HEK293 (cell line): ENCODE data around the gene COX7A1.

Experiments
- CTCF ChIA-PET: fragments of 350-600 bp; formaldehyde crosslinking; extraction: SDS; loops from one replicate; lab custom pipeline; 2021; ENCODE audit warnings: antibody characterized with exemption; lab: Yijun Ruan, JAX
- POLR2A ChIA-PET: fragments of 300-600 bp; formaldehyde crosslinking; extraction: SDS; loops from one replicate; lab custom pipeline; 2020; ENCODE audit warnings: antibody characterized with exemption, inconsistent platforms; lab: Yijun Ruan, JAX
- H3K27ac ChIP-seq: fragments of 200-500 bp; sonication (Bioruptor generic); 2 replicates; pipeline ENCODE4 v1.5.1; 2014; ENCODE audit warnings: low read depth, low read length, control low read depth, inconsistent platforms; ENCODE audit errors: extremely low read depth
- H3K36me3 ChIP-seq, 2 experiments: fragments of 200-500 bp in 1 of 2; sonication (Bioruptor generic) in 1 of 2; 1 replicate in 1 of 2; 2 replicates in 1 of 2; pipeline ENCODE4 v1.5.1; 2014 to 2017; ENCODE audit warnings: inconsistent platforms in 2 of 2, low read length in 2 of 2; ENCODE audit not compliant: control insufficient read depth in 2 of 2, insufficient read depth in 1 of 2
- H3K4me1 ChIP-seq: fragments of 200-500 bp; sonication (Bioruptor generic); 2 replicates; pipeline ENCODE4 v1.5.1; 2014; ENCODE audit warnings: mild to moderate bottlenecking, low read length, inconsistent platforms; ENCODE audit not compliant: control insufficient read depth, insufficient read depth
- H3K4me3 ChIP-seq: 2 replicates; pipeline ENCODE4 v1.5.1; 2011; ENCODE audit warnings: low read depth, mild to moderate bottlenecking, control low read depth, low read length, moderate library complexity
- H3K9me3 ChIP-seq: fragments of 200-500 bp; sonication (Bioruptor generic); 2 replicates; pipeline ENCODE4 v1.5.1; 2014; ENCODE audit warnings: low read depth, low read length, inconsistent platforms; ENCODE audit not compliant: control insufficient read depth, insufficient read depth
- GLIS1 ChIP-seq: fragments of 450-650 bp; formaldehyde crosslinking; IDR thresholded peaks from 2 replicates; pipeline ENCODE4 v1.5.1; 2016; ENCODE audit warnings: missing biosample characterization, missing genetic modification characterization
- MEIS1 ChIP-seq: sonication (generic); formaldehyde crosslinking; IDR thresholded peaks from 2 replicates; pipeline ENCODE4 v1.8.1; 2022; ENCODE audit warnings: missing genetic modification reagents, mild to moderate bottlenecking, borderline replicate concordance
- OVOL3 ChIP-seq: fragments of 450-650 bp; formaldehyde crosslinking; IDR thresholded peaks from 2 replicates; pipeline ENCODE4 v1.5.1; 2016; ENCODE audit warnings: missing biosample characterization, missing genetic modification characterization
- RBAK ChIP-seq: fragments of 450-650 bp; formaldehyde crosslinking; IDR thresholded peaks from 2 replicates; pipeline ENCODE4 v1.5.1; 2016; ENCODE audit warnings: missing biosample characterization, missing genetic modification characterization
- SP3 ChIP-seq: fragments of 450-650 bp; formaldehyde crosslinking; IDR thresholded peaks from 2 replicates; pipeline ENCODE4 v1.5.1; 2016; ENCODE audit warnings: missing biosample characterization, missing genetic modification characterization
- ZBTB20 ChIP-seq: fragments of 450-650 bp; formaldehyde crosslinking; IDR thresholded peaks from 2 replicates; pipeline ENCODE4 v1.5.1; 2016; ENCODE audit warnings: missing biosample characterization, missing genetic modification characterization
- ZFP3 ChIP-seq: fragments of 450-650 bp; formaldehyde crosslinking; IDR thresholded peaks from 2 replicates; pipeline ENCODE4 v1.5.1; 2016; ENCODE audit warnings: low read depth, missing biosample characterization, missing genetic modification characterization
- ZFP37 ChIP-seq: fragments of 450-650 bp; formaldehyde crosslinking; IDR thresholded peaks from 2 replicates; pipeline ENCODE4 v1.5.1; 2016; ENCODE audit warnings: missing biosample characterization, missing genetic modification characterization
- ZNF266 ChIP-seq: fragments of 450-650 bp; formaldehyde crosslinking; IDR thresholded peaks from 2 replicates; pipeline ENCODE4 v1.5.1; 2016; ENCODE audit warnings: missing biosample characterization, missing genetic modification characterization, low read depth
- ZNF416 ChIP-seq: fragments of 450-650 bp; formaldehyde crosslinking; IDR thresholded peaks from 2 replicates; pipeline ENCODE4 v1.5.1; 2016; ENCODE audit warnings: missing biosample characterization, missing genetic modification characterization
- ZNF624 ChIP-seq: fragments of 450-650 bp; formaldehyde crosslinking; IDR thresholded peaks from 2 replicates; pipeline ENCODE4 v1.5.1; 2017; ENCODE audit warnings: missing biosample characterization, missing genetic modification characterization
- ZNF768 ChIP-seq: fragments of 450-650 bp; formaldehyde crosslinking; IDR thresholded peaks from 2 replicates; pipeline ENCODE4 v1.5.1; 2018; ENCODE audit warnings: missing biosample characterization, mild to moderate bottlenecking, missing genetic modification characterization
- TF ChIP-seq, protein P1 (sequence below): fragments of 450-650 bp; formaldehyde crosslinking; IDR thresholded peaks from 2 replicates; pipeline ENCODE4; 2016; ENCODE audit warnings: missing biosample characterization, missing genetic modification characterization
- TF ChIP-seq, protein P2 (sequence below): fragments of 450-650 bp; formaldehyde crosslinking; IDR thresholded peaks from 2 replicates; pipeline ENCODE4 v1.5.1; 2016; ENCODE audit warnings: missing biosample characterization, missing genetic modification characterization
- TF ChIP-seq, protein P3 (sequence below): fragments of 450-650 bp; formaldehyde crosslinking; IDR thresholded peaks from 2 replicates; pipeline ENCODE4 v1.5.1; 2017; ENCODE audit warnings: missing biosample characterization, missing genetic modification characterization
- TF ChIP-seq, protein P4 (sequence below): fragments of 450-650 bp; formaldehyde crosslinking; conservative IDR thresholded peaks from 2 replicates; pipeline ENCODE4 v1.5.1; 2016; ENCODE audit warnings: low read depth, missing biosample characterization, missing genetic modification characterization

Gene COX7A1

DNA sequence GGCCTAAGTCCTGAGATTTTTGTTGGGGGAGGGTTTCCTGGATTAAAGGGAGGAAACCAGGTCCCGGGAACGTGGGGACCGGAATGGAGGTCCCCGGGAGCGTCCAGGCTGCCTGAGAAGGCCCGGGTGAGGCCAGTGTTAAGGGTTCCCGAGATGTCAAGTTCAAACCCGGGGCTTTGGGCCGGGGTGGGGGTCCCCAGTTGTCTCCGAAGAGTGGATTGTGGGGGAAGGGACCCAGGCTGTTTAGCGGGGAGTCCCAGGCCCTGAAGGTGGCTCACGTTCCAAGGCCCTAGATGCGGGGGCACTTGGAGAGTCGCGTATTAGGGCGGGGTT lies 262 bp downstream of the COX7A1 start:
- CTCF ChIA-PET, result no interaction called here
- Histone ChIP-seq H3K27ac (no peak overlapping the region), H3K4me1 (peaks cover 4% of the 10 kb centered on the region; the same call in 1 of the 2 replicates), H3K9me3 (no peaks in the 10 kb centered on the region), H3K4me3 (no peak overlapping the region), H3K36me3 (peaks cover 51 to 61% of the 10 kb centered on the region in 2 experiments)
- no peak for TF ChIP-seq GLIS1
- TF ChIP-seq, protein P1, sequence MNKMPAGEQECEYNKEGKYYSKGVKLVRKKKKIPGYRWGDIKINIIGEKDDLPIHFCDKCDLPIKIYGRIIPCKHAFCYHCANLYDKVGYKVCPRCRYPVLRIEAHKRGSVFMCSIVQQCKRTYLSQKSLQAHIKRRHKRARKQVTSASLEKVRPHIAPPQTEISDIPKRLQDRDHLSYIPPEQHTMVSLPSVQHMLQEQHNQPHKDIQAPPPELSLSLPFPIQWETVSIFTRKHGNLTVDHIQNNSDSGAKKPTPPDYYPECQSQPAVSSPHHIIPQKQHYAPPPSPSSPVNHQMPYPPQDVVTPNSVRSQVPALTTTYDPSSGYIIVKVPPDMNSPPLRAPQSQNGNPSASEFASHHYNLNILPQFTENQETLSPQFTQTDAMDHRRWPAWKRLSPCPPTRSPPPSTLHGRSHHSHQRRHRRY, result no peak
- no peak for TF ChIP-seq ZFP3
- TF ChIP-seq ZNF768 (tag by site-specific recombination), result no peak
- POLR2A ChIA-PET, result no interaction called here

DNA sequence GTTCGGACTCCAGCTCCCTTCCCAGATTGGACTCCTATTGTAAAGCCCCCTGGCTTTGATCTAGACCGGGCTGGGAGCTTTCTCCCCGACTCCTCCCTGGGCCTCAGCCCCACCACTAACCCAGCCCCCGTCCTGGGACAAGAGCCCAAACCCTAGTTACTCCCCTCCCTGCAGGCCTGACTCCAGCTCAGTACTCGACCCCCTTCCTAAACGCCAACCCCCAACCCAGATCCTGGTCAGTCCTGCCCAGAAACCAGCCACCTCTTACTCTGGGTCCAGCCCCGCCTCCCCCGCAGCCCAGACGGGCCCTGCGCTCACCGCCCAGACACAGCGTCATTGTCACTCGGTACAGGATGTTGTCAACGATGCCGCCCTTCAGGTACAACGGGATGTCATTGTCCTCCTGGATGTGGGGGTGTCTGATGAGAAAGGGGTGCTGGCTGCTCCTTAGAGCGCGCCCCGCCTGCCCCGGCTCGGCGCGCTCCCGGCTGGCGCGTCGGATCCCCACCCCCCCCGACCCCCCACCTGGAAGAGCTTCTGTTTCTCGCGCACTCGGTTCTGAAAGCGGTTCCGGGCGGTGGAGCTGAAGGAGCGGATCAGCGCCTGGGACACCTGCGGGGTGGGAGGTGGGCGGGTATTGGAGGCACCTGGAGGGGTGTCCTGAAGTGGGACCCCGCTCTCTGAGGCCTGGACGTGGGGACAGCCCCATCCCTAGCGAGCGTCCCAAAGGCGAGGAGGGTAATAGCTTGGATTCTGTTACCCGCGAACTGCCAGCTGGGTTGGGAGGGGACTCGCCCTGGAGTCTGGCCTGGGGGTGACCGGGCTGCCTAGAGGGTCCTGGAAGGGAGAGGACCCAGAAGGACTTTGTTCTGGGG lies 866 bp downstream of the COX7A1 start:
- no peaks in the 10 kb centered on the region for H3K9me3 ChIP-seq
- TF ChIP-seq ZNF624 (tag by site-specific recombination), result no peak
- TF ChIP-seq, protein P2, sequence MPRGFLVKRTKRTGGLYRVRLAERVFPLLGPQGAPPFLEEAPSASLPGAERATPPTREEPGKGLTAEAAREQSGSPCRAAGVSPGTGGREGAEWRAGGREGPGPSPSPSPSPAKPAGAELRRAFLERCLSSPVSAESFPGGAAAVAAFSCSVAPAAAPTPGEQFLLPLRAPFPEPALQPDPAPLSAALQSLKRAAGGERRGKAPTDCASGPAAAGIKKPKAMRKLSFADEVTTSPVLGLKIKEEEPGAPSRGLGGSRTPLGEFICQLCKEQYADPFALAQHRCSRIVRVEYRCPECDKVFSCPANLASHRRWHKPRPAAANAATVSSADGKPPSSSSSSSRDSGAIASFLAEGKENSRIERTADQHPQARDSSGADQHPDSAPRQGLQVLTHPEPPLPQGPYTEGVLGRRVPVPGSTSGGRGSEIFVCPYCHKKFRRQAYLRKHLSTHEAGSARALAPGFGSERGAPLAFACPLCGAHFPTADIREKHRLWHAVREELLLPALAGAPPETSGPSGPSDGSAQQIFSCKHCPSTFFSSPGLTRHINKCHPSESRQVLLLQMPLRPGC (tag by site-specific recombination), result no peak
- no peak for TF ChIP-seq ZBTB20
- no peak for TF ChIP-seq RBAK (tag by site-specific recombination)
- no peak for TF ChIP-seq ZFP37 (tag by site-specific recombination)
- TF ChIP-seq OVOL3 (tag by site-specific recombination), result no peak
- TF ChIP-seq, protein P3, sequence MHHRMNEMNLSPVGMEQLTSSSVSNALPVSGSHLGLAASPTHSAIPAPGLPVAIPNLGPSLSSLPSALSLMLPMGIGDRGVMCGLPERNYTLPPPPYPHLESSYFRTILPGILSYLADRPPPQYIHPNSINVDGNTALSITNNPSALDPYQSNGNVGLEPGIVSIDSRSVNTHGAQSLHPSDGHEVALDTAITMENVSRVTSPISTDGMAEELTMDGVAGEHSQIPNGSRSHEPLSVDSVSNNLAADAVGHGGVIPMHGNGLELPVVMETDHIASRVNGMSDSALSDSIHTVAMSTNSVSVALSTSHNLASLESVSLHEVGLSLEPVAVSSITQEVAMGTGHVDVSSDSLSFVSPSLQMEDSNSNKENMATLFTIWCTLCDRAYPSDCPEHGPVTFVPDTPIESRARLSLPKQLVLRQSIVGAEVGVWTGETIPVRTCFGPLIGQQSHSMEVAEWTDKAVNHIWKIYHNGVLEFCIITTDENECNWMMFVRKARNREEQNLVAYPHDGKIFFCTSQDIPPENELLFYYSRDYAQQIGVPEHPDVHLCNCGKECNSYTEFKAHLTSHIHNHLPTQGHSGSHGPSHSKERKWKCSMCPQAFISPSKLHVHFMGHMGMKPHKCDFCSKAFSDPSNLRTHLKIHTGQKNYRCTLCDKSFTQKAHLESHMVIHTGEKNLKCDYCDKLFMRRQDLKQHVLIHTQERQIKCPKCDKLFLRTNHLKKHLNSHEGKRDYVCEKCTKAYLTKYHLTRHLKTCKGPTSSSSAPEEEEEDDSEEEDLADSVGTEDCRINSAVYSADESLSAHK (tag by site-specific recombination), result no peak
- TF ChIP-seq, protein P4, sequence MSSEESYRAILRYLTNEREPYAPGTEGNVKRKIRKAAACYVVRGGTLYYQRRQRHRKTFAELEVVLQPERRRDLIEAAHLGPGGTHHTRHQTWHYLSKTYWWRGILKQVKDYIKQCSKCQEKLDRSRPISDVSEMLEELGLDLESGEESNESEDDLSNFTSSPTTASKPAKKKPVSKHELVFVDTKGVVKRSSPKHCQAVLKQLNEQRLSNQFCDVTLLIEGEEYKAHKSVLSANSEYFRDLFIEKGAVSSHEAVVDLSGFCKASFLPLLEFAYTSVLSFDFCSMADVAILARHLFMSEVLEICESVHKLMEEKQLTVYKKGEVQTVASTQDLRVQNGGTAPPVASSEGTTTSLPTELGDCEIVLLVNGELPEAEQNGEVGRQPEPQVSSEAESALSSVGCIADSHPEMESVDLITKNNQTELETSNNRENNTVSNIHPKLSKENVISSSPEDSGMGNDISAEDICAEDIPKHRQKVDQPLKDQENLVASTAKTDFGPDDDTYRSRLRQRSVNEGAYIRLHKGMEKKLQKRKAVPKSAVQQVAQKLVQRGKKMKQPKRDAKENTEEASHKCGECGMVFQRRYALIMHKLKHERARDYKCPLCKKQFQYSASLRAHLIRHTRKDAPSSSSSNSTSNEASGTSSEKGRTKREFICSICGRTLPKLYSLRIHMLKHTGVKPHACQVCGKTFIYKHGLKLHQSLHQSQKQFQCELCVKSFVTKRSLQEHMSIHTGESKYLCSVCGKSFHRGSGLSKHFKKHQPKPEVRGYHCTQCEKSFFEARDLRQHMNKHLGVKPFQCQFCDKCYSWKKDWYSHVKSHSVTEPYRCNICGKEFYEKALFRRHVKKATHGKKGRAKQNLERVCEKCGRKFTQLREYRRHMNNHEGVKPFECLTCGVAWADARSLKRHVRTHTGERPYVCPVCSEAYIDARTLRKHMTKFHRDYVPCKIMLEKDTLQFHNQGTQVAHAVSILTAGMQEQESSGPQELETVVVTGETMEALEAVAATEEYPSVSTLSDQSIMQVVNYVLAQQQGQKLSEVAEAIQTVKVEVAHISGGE, result no peak
- TF ChIP-seq ZNF416 (tag by site-specific recombination), result no peak
- TF ChIP-seq SP3 (tag by site-specific recombination), result no peak
- no peak for TF ChIP-seq ZNF266 (tag by site-specific recombination)
- TF ChIP-seq MEIS1, result no peak
- TF ChIP-seq, all 188 proteins: peak for 0
- H3K27ac ChIP-seq, result peak overlapping the region; percentile 17; the same call in 1 of the 2 replicates
- CTCF ChIA-PET, result interaction anchor here (0.5 to 1.1 kb wide), 2 partner anchors 95 to 220 kb away, joined by 3 read pairs; no protein-coding TSS in a partner anchor
- H3K4me1 ChIP-seq, result peaks cover 4% of the 10 kb centered on the region; the same call in 1 of the 2 replicates
- POLR2A ChIA-PET, result interaction anchor here (0.5 to 1.3 kb wide), 5 partner anchors 12 to 1318 kb away, joined by 3 to 9 read pairs (median 3); partner anchors contain the start of genes POLR2I, TBCB and ZNF570
- peaks cover 57 to 67% of the 10 kb centered on the region in 2 experiments for H3K36me3 ChIP-seq
- no peak overlapping the region for H3K4me3 ChIP-seq
